Astrocyte of the cerebellum (primary cell): ENCODE results near the gene HSBP1L1.

ENCODE experiments used
- DNase-seq: peaks from one replicate; pipeline ENCODE4 v3.0.0-alpha.2; 2011; ENCODE audit warnings: low read depth
- H3K4me3 ChIP-seq: 2 replicates; pipeline ENCODE4 v1.5.1; 2011; ENCODE audit warnings: mild to moderate bottlenecking, low read depth, low read length, moderate library complexity
- in situ Hi-C: cut with HindIII; loops from 2 replicates; pipeline ENCODE4 v1.10.0; 2017; ENCODE audit warnings: low sequenced_read_pairs
- TF ChIP-seq, protein P1 (sequence below): IDR thresholded peaks from 2 replicates; pipeline ENCODE4 v1.5.1; 2012; ENCODE audit warnings: low read length, low read depth, moderate library complexity, mild to moderate bottlenecking; ENCODE audit errors: missing control alignments

HSBP1L1 gene

DNA sequence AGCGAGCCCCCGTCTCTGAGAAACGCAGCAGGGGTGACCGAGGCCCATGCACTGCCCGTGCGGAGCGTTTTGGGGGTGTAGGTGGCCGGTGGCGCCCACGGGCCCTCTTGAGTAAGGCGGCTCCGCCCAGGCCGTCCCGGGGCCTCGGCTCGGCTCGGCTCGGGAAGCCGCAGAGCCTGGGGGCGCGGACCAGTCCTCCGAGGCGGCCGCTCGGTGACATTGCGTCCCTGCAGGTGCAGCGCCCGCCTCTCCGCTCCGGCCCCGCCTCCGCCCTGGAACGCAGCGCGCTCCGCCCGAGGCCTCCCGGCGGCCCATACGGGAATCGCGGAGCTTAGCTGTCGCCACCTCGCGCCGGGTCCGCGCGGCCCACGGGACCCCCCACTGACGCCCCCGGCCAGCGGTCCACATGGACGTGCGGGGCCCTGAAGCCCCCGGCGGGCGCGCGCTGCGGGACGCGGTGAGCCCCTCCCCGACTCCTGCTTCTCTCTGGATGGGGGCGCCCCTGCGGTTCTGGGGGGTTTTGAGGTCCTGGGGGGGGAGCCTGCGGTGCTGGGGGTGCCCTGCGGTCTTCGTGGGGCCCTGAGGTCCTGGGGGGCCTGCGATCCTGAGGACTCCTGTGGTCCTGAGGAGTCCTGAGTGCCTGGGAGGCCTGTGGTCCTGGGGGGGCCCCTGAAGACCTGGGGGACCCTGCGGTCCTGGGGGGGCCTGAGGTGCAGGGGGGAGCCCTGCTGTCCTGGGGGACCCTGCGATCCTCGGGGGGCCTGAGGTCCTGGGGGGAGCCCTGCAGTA is at the start of gene HSBP1L1:
Gene HSBP1L1 (plus strand): TSS at position 314 of the 789 bp plus-strand sequence. CDS start 93 bp downstream, at position 407.
- DNase-seq: no peak
- peak within 1 kb of the TSS; percentile 52 for H3K4me3 ChIP-seq
- in situ Hi-C loops: no loop called here
- TF ChIP-seq, protein P1, sequence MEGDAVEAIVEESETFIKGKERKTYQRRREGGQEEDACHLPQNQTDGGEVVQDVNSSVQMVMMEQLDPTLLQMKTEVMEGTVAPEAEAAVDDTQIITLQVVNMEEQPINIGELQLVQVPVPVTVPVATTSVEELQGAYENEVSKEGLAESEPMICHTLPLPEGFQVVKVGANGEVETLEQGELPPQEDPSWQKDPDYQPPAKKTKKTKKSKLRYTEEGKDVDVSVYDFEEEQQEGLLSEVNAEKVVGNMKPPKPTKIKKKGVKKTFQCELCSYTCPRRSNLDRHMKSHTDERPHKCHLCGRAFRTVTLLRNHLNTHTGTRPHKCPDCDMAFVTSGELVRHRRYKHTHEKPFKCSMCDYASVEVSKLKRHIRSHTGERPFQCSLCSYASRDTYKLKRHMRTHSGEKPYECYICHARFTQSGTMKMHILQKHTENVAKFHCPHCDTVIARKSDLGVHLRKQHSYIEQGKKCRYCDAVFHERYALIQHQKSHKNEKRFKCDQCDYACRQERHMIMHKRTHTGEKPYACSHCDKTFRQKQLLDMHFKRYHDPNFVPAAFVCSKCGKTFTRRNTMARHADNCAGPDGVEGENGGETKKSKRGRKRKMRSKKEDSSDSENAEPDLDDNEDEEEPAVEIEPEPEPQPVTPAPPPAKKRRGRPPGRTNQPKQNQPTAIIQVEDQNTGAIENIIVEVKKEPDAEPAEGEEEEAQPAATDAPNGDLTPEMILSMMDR: peak; percentile 16

DNA sequence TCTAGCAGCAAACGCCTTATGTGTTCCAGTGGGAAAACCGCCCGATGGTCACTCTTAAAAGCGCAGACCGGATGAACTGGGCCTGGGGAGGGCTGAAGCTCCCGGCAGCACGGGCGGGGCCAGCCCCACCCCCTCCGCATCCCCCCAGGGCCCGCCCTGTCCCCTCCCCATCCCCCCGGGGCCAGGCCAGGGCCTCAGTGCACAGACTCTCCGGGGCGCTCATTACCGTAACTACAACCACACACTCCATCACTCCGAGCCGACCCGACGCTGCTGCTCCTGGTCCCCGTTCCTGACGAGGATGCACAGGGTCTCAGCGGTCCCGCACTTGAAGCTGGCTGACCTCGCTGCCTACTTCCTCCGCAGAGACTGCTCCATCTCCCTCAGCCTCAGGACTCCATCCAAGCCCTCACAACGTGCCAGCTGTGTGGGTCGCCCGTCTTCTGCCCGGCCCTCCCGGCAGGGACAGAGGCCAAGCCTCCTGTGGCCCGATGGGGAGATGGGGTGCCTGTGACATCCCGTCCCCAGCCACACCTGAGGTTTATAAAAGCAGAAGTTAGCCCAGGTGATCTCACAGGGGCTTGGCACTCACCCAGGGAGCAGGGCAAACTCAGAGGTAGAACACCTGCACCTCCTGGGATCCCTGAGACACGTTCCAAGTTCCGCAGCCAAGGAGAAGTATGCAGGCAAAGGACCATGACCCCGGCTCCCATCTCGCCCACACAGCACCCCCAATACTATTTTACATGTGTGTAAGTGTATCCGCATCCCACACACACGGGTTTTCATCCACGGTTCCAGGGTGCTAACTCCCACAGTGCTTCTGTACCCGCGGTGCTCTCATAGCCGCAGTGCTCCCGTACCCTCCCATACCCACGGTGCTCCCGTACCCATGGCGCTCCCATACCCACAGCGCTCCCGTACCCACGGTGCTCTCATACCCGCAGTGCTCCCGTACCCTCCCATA is 49.0 kb upstream of the HSBP1L1 start:
- TF ChIP-seq, protein P1: no peak
- no peak overlapping the region for H3K4me3 ChIP-seq
- in situ Hi-C loops: no loop called here
- no peak for DNase-seq

DNA sequence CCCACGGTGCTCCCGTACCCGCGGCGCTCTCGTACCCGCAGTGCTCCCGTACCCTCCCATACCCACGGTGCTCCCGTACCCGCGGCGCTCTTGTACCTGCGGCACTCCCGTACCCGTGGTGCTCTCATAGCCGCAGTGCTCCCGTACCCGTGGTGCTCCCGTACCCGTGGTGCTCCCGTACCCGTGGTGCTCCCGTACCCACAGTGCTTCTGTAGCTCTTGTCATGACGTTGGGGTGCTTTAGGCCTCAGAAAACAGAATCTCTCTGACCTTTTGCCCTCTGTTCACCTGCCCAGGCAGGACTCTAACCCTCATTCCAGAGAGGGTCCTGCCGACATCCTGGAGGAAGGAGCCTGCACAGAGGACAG is 48.3 kb upstream of the HSBP1L1 start:
- in situ Hi-C loops: no loop called here
- DNase-seq: no peak
- TF ChIP-seq, protein P1: no peak
- no peak overlapping the region for H3K4me3 ChIP-seq

DNA sequence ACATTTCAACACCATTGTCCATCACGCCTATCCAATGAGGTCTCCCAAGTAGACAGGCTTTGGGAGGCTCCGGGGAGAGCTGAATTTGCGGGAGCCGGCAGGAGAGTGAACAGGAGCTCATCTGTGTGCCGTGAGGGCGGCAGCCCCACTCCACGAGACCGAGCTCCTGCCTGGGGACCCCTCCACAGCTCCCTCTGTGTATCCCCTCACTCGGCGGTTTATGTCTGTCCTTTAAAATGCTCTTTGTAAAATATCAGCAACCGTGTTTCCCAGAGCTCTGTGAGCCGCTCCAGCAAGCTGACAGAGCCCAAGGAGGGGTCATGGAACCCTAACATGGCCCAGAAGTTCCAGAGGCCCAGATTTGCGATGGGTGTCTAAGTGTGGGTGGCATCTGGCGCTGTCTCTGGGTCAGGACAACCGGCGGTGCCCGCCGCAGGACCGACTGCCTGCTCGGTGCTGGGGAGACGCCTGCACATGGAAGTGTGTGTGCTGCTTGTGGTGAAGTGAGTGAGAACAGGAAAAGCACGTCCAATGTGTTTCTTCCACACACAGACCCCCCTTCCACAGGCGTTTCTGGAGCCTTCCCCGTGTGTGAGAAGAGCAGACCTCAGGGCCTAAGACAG is 47.8 kb upstream of the HSBP1L1 start:
- TF ChIP-seq, protein P1: no peak
- no peak overlapping the region for H3K4me3 ChIP-seq
- in situ Hi-C loops: no loop called here
- DNase-seq: no peak

DNA sequence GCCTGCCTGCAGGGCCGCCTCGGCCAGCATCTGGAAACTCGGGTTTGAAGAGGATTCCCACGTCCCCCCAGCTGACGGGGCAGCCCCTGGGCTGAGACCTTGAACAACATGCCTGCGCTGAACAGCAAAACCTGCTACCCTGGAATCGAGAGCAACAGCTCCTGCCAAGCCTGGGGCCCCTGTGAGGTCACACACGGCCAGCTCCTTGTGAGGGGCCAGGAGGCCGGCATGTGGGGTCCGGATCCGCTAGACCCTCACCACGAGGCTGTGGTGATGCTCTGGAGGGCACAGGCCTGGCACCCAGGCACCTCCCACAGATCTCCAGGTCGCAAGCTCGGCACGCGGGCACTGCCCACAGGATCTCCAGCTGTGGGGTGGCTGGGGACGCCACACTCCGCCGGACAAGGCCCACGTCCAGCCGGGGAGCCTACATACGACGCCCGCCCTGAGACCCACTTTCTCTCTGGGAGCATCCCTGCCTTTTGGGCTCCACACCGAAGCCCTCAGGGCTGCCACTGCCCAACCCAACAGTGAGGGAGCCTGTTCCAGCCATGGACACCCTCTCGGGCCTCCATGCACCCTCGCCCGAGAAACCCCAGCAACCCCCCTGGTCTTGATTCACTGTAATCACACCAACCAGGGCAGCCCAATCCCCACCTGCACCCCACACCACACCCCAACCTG is 47.1 kb upstream of the HSBP1L1 start:
- DNase-seq: no peak
- in situ Hi-C loops: no loop called here
- no peak overlapping the region for H3K4me3 ChIP-seq
- TF ChIP-seq, protein P1: no peak
